ENCODE results near the gene OR52J3.

OR52J3 gene

DNA sequence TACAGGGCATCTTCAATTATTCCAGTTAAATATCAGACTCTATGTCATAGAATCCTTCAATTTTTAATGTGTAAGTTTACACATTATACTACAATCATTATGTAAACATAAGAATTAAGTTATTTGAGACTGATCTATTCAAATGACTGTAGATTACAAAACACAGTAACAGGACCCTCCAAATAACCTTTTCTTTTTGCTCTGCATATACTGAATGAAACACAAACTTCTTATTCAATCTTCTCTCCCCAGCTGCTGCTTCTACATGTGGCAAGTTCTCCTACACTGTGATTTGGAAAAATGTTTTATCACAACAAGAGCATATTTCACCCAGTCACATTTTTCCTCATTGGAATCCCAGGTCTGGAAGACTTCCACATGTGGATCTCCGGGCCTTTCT is at the start of gene OR52J3:
OR52J3 (plus strand) TSS at position 301 of the 400 bp plus-strand sequence; CDS start at position 301, 0 bp downstream.
- no peaks in the 10 kb centered on the region for H3K4me1 ChIP-seq
- H4K20me1 ChIP-seq = no peaks in the 10 kb centered on the region
- TF ChIP-seq Cebpa-rat (IDR thresholded peaks at IDR 0.05) = no peak
- no peak within 1 kb of the TSS for H3K9ac ChIP-seq
- no peaks in the 10 kb centered on the region for H3K9me3 ChIP-seq
- no peak within 1 kb of the TSS for H3K4me3 ChIP-seq
- no peaks in the 10 kb centered on the region for H3K36me3 ChIP-seq
- no peak within 1 kb of the TSS for H3K27ac ChIP-seq
- no peaks in the 10 kb centered on the region for H3K27me3 ChIP-seq
- H3K4me2 ChIP-seq = no peak within 1 kb of the TSS

DNA sequence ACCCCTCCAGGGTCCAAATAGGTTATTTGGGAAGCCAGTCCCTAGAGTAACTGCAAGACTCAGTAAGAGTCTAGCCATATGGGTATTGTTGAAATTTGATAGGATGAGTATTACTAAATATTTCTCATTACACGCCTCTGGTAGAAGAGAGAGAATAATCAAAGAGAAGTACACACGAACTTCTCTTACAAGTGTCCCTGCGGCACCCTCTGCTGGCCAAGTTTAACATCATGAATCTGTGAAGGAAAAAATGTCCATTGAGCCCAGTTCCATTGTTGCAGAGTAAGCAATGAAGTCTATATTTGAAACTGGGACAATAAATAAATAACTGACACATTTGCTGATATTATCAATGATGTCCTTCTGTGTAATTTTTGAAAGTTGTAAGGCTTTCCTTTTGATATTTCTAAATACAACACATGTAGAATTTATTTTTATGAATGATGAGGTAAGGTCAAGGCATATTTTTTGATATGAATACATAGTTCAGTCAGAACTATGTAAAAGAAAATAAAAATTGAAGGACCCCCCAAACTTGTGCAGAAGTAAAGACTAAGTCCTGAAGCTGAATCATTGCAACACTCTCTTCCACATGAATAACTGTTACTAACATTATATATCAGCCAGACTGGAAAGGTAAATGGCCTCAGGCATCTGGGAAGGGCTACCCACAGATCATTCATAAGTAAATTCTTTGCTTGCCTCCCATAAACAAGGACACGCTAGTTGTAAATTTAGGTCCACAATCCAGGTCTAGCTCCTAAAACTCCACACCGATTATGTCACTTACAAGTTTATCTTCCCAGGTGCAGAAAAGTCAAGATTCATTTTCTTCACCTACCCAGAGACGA is 41.7 kb upstream of the OR52J3 start:
- TF ChIP-seq Cebpa-rat (IDR thresholded peaks at IDR 0.05) = no peak
- H3K36me3 ChIP-seq = no peaks in the 10 kb centered on the region

DNA sequence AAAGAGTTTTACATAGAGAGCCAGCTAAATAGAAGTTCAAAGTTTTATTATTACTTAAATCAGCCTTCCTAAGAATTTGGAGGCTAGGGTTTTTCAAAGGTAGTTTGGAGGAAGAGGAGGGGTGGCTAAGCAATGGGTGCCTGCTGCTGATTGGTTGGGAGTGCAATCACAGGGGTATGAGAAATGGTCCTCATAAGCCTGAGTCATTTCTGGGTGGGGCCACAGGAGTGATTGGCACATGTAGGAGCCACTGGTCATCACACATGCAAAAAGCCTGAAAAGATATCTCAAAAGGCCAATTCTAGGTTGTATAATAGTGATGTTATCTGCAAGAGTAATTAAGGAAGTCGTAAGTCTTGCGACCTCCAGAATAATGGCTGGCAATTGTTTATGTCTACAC is 38.8 kb upstream of the OR52J3 start:
- TF ChIP-seq Cebpa-rat (IDR thresholded peaks at IDR 0.05) = no peak
- Histone ChIP-seq H3K36me3 (no peaks in the 10 kb centered on the region), H4K20me1 (no peaks in the 10 kb centered on the region), H3K4me2 (no peak overlapping the region), H3K4me3 (no peak overlapping the region), H3K27ac (no peak overlapping the region), H3K27me3 (no peaks in the 10 kb centered on the region), H3K9ac (no peak overlapping the region), H3K9me3 (no peaks in the 10 kb centered on the region), H3K4me1 (no peaks in the 10 kb centered on the region)

More for the DNA sequence above, 41.7 kb upstream of the OR52J3 start:
- no peaks in the 10 kb centered on the region for H3K4me1 ChIP-seq
- H3K4me2 ChIP-seq = no peak overlapping the region
- no peak overlapping the region for H3K9ac ChIP-seq
- no peaks in the 10 kb centered on the region for H4K20me1 ChIP-seq
- no peaks in the 10 kb centered on the region for H3K27me3 ChIP-seq
- no peak overlapping the region for H3K27ac ChIP-seq
- no peaks in the 10 kb centered on the region for H3K9me3 ChIP-seq
- H3K4me3 ChIP-seq = no peak overlapping the region

DNA sequence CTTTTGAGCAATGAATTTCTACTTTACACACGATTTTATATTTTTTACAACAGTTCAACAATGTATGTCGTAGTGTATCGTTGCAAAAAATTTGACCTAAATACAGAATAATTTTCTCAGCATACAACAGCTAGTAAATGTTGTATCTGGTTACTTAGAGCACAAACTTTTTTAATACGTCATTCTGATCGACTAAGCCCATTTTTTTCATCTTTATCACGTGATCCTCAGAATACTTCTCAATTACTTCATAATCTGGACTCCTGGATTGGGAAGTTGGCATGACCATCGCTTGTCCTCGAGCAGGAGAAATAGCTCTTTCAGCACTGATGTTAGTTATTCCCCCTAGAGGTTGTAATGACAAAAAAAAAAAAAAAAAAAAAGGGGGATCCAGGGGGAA is 35.1 kb upstream of the OR52J3 start:
- Histone ChIP-seq H3K9me3 (no peaks in the 10 kb centered on the region), H3K4me2 (no peak overlapping the region), H3K36me3 (no peaks in the 10 kb centered on the region), H3K4me3 (no peak overlapping the region), H3K27me3 (no peaks in the 10 kb centered on the region), H3K27ac (no peak overlapping the region), H3K4me1 (no peaks in the 10 kb centered on the region), H4K20me1 (no peaks in the 10 kb centered on the region), H3K9ac (no peak overlapping the region)
- no peak for TF ChIP-seq Cebpa-rat (IDR thresholded peaks at IDR 0.05)

DNA sequence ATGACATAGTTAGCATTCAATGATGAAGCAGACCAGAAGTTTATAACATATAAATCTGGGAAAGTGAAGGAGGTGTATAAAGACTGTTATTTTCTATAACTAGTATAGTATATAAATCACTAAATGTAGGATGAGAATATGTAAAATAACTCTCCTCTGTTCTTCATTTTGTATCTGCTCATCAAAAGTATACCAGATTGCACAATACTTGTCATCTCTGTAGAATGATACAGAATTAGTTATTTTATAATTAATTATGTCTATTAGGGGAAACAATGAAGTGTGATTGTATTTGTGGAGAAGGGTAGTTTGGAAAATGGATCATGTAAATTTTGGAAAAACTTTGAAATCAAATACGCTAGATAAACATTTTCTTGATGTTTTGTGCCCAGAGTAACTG is 33.3 kb upstream of the OR52J3 start:
- no peaks in the 10 kb centered on the region for H3K4me1 ChIP-seq
- no peak for TF ChIP-seq Cebpa-rat (IDR thresholded peaks at IDR 0.05)
- H3K9me3 ChIP-seq = no peaks in the 10 kb centered on the region
- H3K9ac ChIP-seq = no peak overlapping the region
- no peaks in the 10 kb centered on the region for H4K20me1 ChIP-seq
- H3K27me3 ChIP-seq = no peaks in the 10 kb centered on the region
- H3K4me3 ChIP-seq = no peak overlapping the region
- no peaks in the 10 kb centered on the region for H3K36me3 ChIP-seq
- no peak overlapping the region for H3K4me2 ChIP-seq
- H3K27ac ChIP-seq = no peak overlapping the region

DNA sequence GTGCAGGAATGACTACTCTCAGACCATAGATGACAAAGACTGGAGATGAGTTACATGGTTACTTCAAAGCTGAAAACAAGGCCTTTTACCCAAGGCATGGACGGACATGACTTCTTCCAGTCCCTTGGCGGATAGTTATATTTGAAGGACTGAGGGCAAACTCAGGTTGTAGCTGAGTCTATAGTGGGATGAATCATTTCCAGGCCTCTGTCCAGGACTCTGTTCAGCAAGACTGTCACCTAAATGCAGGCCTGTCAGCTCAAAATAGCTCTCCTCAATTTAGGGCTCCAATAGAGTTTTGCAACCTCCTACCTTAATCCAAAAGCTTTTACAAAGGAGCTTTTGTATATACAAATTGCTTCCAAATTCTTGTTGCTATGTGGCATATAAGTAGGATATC is 24.3 kb upstream of the OR52J3 start:
- Histone ChIP-seq H4K20me1 (no peaks in the 10 kb centered on the region), H3K9ac (no peak overlapping the region), H3K9me3 (peaks cover 20% of the 10 kb centered on the region), H3K27me3 (no peaks in the 10 kb centered on the region), H3K4me3 (no peak overlapping the region), H3K4me2 (no peak overlapping the region), H3K4me1 (no peaks in the 10 kb centered on the region), H3K27ac (no peak overlapping the region), H3K36me3 (no peaks in the 10 kb centered on the region)
- no peak for TF ChIP-seq Cebpa-rat (IDR thresholded peaks at IDR 0.05)

DNA sequence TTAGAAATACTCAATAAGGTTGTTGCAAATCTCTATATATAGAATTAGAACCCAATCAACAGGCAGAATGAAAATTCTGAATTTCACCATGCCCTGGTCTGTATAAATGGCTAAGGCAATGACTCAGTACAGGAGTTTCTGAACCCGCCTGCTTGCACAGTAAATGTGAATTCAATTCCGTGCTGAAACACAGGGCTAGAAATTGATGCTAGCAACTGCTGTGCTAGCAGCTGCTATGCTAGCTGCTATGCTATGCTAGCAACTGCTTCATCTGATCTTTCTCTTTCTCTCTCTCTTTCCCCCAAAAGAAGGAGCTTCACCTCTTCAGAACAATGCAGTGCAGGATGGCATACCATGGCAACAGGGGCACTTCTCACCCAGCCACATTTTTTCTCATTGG is 9.7 kb upstream of the OR52J3 start:
- Histone ChIP-seq H3K9ac (no peak overlapping the region), H3K36me3 (no peaks in the 10 kb centered on the region), H3K27ac (no peak overlapping the region), H3K4me3 (no peak overlapping the region), H3K9me3 (no peaks in the 10 kb centered on the region), H3K4me2 (no peak overlapping the region), H4K20me1 (no peaks in the 10 kb centered on the region), H3K4me1 (no peaks in the 10 kb centered on the region), H3K27me3 (no peaks in the 10 kb centered on the region)
- TF ChIP-seq Cebpa-rat (IDR thresholded peaks at IDR 0.05) = no peak

DNA sequence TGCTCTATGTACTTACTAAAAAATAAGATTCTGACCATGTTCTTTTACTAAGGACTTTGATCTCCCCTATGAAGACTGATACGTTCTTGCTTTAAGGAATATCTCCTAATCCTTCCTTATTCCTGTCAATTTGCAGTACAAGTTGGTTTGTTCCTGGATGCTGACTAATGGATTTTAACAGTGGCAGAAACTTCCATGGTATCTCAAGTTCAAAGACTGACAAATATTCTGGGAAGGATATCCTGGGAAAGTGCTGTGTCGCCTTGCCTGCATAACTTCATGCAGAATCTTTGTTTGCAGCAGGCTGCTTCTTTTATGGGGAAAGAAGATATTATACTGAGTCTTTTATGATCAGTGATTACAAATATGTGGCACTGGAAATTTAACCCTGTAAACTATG is 8.4 kb upstream of the OR52J3 start:
- H3K4me1 ChIP-seq = no peaks in the 10 kb centered on the region
- H3K4me2 ChIP-seq = no peak overlapping the region
- TF ChIP-seq Cebpa-rat (IDR thresholded peaks at IDR 0.05) = no peak
- H3K9ac ChIP-seq = no peak overlapping the region
- no peaks in the 10 kb centered on the region for H4K20me1 ChIP-seq
- H3K27ac ChIP-seq = no peak overlapping the region
- no peak overlapping the region for H3K4me3 ChIP-seq
- H3K27me3 ChIP-seq = no peaks in the 10 kb centered on the region
- no peaks in the 10 kb centered on the region for H3K36me3 ChIP-seq
- no peaks in the 10 kb centered on the region for H3K9me3 ChIP-seq

DNA sequence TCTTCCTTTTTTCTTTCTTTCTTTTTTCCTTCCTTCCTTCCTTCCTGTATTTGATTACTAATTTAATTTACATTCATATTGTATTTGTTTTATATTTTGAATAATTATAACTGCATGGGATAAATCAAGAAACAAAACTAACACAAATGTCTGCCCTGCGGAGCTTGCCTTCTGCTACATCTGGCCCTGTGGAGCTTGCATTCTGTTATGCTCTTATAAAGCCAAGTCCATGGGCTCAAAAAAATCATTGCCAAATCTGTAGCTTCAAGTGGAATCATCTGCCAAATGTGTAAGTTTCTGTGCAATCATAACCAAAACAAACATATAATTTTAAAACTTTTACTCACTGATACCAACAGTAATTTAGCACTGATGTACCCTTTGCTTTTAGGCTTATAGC is 8.0 kb upstream of the OR52J3 start:
- H4K20me1 ChIP-seq = no peaks in the 10 kb centered on the region
- no peak overlapping the region for H3K27ac ChIP-seq
- H3K4me2 ChIP-seq = no peak overlapping the region
- no peaks in the 10 kb centered on the region for H3K4me1 ChIP-seq
- no peaks in the 10 kb centered on the region for H3K27me3 ChIP-seq
- H3K9me3 ChIP-seq = no peaks in the 10 kb centered on the region
- H3K36me3 ChIP-seq = no peaks in the 10 kb centered on the region
- H3K4me3 ChIP-seq = no peak overlapping the region
- H3K9ac ChIP-seq = no peak overlapping the region
- TF ChIP-seq Cebpa-rat (IDR thresholded peaks at IDR 0.05) = no peak

DNA sequence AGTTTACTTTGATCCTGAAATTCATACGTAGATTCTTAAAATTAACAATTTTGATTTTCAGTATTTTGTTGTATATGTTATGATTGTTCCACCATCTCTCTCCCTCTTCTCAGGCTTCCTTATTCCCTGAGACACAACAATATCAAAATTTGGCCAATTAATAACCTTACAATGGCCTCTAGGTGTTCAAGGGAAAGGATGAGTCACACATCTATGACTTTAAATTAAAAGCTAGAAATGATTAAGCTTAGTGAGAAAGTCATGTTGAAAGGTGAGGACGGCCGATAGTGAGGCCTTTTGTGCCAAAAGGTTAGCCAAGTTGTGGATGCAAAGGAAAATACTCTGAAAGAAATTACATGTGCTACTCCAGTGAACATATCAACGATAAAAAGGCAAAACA is 5.5 kb upstream of the OR52J3 start:
- no peaks in the 10 kb centered on the region for H3K9me3 ChIP-seq
- H4K20me1 ChIP-seq = no peaks in the 10 kb centered on the region
- TF ChIP-seq Cebpa-rat (IDR thresholded peaks at IDR 0.05) = no peak
- H3K27me3 ChIP-seq = no peaks in the 10 kb centered on the region
- no peak overlapping the region for H3K4me3 ChIP-seq
- H3K9ac ChIP-seq = no peak overlapping the region
- no peaks in the 10 kb centered on the region for H3K4me1 ChIP-seq
- no peak overlapping the region for H3K27ac ChIP-seq
- no peak overlapping the region for H3K4me2 ChIP-seq
- H3K36me3 ChIP-seq = no peaks in the 10 kb centered on the region

Measured in BLaER1 (cell line).